ENCODE data around the gene RNF152.

Gene RNF152

DNA sequence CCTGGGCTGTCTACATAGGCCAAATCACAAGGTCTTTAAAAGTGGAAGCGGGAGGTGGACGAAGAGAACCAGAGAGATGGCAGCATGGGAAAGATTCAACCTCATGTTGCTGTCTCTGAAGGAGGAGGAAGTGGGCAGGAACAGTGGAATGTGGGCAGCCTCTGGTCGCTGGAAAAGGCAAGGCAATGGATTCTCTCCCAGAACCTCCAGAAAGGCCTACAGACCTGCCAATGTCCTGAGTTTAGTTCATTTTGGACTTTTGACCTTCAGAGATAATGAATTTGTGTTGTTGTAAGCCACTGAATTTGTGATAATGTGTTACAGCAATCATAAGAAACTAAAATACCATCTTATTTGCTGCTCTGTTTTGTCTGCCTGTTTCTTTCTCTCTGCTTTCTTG, 122.5 kb downstream of the RNF152 start:
- Mint-ChIP-seq H3K9me3 (peaks cover 16% of the 10 kb centered on the region), H3K27ac (no peak overlapping the region), H3K27me3 (ENCODE audit: low read depth, poor library complexity) (no peaks in the 10 kb centered on the region), H3K36me3 (ENCODE audit: low read depth) (peaks cover 5% of the 10 kb centered on the region), H3K4me1 (peaks cover 18% of the 10 kb centered on the region), H3K4me3 (no peak overlapping the region)
- no peak for DNase-seq
- TF ChIP-seq, protein P1, sequence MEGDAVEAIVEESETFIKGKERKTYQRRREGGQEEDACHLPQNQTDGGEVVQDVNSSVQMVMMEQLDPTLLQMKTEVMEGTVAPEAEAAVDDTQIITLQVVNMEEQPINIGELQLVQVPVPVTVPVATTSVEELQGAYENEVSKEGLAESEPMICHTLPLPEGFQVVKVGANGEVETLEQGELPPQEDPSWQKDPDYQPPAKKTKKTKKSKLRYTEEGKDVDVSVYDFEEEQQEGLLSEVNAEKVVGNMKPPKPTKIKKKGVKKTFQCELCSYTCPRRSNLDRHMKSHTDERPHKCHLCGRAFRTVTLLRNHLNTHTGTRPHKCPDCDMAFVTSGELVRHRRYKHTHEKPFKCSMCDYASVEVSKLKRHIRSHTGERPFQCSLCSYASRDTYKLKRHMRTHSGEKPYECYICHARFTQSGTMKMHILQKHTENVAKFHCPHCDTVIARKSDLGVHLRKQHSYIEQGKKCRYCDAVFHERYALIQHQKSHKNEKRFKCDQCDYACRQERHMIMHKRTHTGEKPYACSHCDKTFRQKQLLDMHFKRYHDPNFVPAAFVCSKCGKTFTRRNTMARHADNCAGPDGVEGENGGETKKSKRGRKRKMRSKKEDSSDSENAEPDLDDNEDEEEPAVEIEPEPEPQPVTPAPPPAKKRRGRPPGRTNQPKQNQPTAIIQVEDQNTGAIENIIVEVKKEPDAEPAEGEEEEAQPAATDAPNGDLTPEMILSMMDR (IDR thresholded peaks at IDR 0.05): no peak

GRCh38 chr18:61766266-61766884, 126.4 kb downstream of the RNF152 start:
- TF ChIP-seq, protein P1 (IDR thresholded peaks at IDR 0.05): no peak
- Mint-ChIP-seq H3K4me3 (no peak overlapping the region), H3K27ac (peak overlapping the region; percentile 82), H3K36me3 (ENCODE audit: low read depth) (peaks cover 5% of the 10 kb centered on the region), H3K4me1 (peaks cover 35% of the 10 kb centered on the region), H3K9me3 (peaks cover 7% of the 10 kb centered on the region), H3K27me3 (ENCODE audit: low read depth, poor library complexity) (no peaks in the 10 kb centered on the region)
- no peak for DNase-seq

DNA sequence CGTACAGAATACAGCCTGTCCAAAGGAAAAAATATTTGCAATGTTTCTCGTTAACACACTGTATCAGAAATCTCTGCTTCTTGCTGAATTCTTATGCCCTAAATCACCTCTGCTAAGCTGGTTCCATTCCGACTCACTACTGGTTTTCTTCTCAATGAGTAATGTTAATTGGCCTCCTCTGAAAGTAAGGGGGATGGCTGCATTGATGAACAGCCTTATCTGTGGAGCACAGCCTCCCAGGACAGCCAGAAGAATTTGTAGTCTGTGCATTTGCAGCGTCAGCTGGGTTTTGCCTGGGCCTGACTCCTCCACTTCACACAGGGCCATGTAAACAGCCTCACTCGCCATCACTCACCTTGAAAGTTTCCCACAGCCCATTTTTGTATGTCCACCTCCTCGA, 127.7 kb downstream of the RNF152 start:
- no peaks in the 10 kb centered on the region for H3K27me3 Mint-ChIP-seq (ENCODE audit: low read depth, poor library complexity)
- H3K4me3 Mint-ChIP-seq: no peak overlapping the region
- DNase-seq: peak; percentile 14
- TF ChIP-seq, protein P1 (IDR thresholded peaks at IDR 0.05): no peak
- H3K27ac Mint-ChIP-seq: peak overlapping the region; percentile 91
- H3K36me3 Mint-ChIP-seq (ENCODE audit: low read depth): peaks cover 5% of the 10 kb centered on the region
- peaks cover 7% of the 10 kb centered on the region for H3K9me3 Mint-ChIP-seq
- peaks cover 35% of the 10 kb centered on the region for H3K4me1 Mint-ChIP-seq

- peaks cover 2% of the 10 kb centered on the region for H3K36me3 Mint-ChIP-seq (ENCODE audit: low read depth)
- TF ChIP-seq, protein P1 (IDR thresholded peaks at IDR 0.05): no peak
- H3K4me3 Mint-ChIP-seq: no peak overlapping the region
- H3K27ac Mint-ChIP-seq: peak overlapping the region; percentile 86
- peaks cover 27% of the 10 kb centered on the region for H3K4me1 Mint-ChIP-seq
- DNase-seq: no peak
- H3K9me3 Mint-ChIP-seq: peaks cover 3% of the 10 kb centered on the region
- no peaks in the 10 kb centered on the region for H3K27me3 Mint-ChIP-seq (ENCODE audit: low read depth, poor library complexity)
These were observed 128.4 kb downstream of the RNF152 start for GRCh38 chr18:61764381-61764780.

GRCh38 chr18:61761875-61762274, 130.9 kb downstream of the RNF152 start:
- peaks cover 4% of the 10 kb centered on the region for H3K27me3 Mint-ChIP-seq (ENCODE audit: low read depth, poor library complexity)
- H3K4me1 Mint-ChIP-seq: peaks cover 26% of the 10 kb centered on the region
- no peak for DNase-seq
- H3K27ac Mint-ChIP-seq: no peak overlapping the region
- no peak overlapping the region for H3K4me3 Mint-ChIP-seq
- no peaks in the 10 kb centered on the region for H3K9me3 Mint-ChIP-seq
- TF ChIP-seq, protein P1 (IDR thresholded peaks at IDR 0.05): no peak
- no peaks in the 10 kb centered on the region for H3K36me3 Mint-ChIP-seq (ENCODE audit: low read depth)

All from nephron progenitor cell (in vitro differentiated cells).